CD4-positive, alpha-beta T cell treated with Interleukin-12 subunit alpha and Interleukin-12 subunit beta, for 1 hour (primary cell): ENCODE results near the gene ZNF805.
"Not testable (repeated sequence)": the region's sequence is repeated elsewhere in the genome, so short reads cannot be mapped to it uniquely, and the experiment has no call there.

ENCODE experiments used
- DNase-seq: peaks from one replicate; pipeline ENCODE4 v3.0.0-alpha.2; 2020

ZNF805 gene

DNA sequence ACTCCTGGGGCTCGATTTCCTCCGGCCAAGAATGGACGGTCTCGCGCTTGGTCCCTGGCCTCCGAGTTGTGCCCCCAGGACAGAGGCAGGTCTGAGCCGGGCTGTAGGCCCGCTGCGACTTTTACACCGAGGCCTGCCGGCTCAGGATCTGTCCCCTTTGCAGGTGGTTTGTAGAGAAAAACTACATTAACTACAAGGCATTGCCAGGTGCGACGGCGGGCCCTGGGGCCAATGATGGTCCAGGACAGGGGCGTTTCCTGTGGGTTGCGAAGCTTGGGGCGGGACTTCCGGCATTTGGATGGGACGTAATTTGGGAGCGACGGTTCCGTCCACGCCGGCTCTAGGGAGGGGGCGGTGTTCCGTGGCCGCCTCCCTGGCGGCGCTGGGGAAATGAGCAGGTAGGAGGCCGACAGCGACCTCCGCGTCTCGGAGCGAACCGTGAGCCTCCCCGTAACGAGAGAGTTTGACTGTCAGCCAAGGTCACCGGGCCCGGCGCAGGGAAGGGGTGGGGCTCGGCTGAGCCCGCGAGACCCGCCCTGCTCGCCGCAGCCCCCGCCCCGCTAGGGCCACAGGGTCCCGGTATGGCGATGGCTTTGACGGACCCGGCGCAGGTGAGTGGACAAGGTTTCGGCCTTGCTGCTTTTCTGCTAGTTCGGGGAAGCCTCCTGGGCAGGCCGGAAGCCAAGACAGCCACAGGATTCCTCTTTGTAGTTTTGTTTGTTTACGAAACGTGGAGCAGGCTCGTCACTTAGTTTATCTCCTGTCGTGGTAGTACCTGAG, at the start of gene ZNF805:
Gene ZNF805, plus strand, starts transcription at position 322 of the 780 bp plus-strand sequence. Its CDS starts 260 bp downstream, at position 582.
- peak; percentile 97 for DNase-seq

GRCh38 chr19:57191141-57192076, 49.0 kb upstream of the ZNF805 start, which contains the start of gene ZNF264:
Gene ZNF264, plus strand, starts transcription at chr19:57191500. Its CDS starts 414 bp downstream, at chr19:57191914.
- peak; percentile 89 for DNase-seq

GRCh38 chr19:57192077-57192420, 48.4 kb upstream of the ZNF805 start:
- no peak for DNase-seq

- DNase-seq, result no peak
Measured at GRCh38 chr19:57192993-57193392, 47.4 kb upstream of the ZNF805 start.

GRCh38 chr19:57197874-57198273, 42.6 kb upstream of the ZNF805 start:
- DNase-seq, result not testable (repeated sequence)

- DNase-seq, result no peak
Measured at GRCh38 chr19:57202160-57202559, 38.3 kb upstream of the ZNF805 start.

- no peak for DNase-seq
Measured at GRCh38 chr19:57210381-57210780, 30.1 kb upstream of the ZNF805 start.

DNA sequence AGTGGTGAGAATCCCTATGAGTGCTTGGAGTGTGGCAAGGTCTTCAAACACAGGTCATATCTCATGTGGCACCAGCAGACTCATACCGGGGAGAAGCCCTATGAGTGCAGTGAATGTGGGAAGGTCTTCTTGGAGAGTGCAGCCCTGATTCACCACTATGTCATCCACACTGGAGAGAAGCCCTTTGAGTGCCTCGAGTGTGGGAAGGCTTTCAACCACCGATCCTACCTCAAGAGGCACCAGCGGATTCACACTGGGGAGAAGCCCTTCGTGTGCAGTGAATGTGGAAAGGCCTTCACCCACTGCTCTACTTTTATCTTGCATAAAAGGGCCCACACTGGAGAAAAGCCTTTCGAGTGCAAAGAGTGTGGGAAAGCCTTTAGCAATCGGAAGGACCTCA, 28.3 kb upstream of the ZNF805 start:
- DNase-seq, result no peak

DNA sequence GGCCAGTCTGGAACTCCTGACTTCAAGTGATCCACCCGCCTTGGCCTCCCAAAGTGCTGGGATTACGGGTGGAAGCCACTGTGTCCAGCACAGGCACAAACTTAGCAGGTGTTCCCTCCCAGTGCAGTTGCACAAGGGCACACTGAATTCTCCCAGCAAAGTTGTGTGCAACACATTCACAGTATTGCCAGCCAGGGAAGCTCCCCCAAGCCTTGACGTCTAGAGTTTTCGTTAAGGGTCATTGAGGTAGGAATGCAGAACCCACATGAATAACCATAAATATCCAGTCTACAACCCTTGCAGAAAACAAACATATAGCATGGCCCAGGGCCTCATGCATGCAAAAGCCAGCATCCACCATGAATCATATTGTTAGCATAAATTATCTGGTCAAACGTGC, 12.9 kb upstream of the ZNF805 start:
- no peak for DNase-seq

DNA sequence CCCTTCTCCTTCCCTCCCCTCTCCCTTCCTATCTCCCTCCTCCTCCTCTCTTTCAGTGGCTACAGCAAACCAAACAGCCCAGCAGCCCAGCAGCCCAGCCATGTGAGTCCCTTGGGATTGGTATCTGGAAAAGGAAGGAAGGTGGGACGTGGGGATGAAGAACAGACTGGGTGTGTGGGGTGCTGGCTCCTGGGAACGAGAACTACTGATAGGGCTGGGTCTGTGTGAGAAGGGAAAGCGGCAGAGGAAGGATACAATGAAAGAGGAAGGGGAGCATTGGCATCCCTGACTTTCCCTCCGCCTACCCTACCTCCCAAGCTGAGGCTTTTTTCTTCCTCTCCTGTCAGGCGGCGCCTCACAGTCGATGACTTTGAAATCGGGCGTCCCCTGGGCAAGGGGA, 8.7 kb upstream of the ZNF805 start:
- DNase-seq, result no peak

DNA sequence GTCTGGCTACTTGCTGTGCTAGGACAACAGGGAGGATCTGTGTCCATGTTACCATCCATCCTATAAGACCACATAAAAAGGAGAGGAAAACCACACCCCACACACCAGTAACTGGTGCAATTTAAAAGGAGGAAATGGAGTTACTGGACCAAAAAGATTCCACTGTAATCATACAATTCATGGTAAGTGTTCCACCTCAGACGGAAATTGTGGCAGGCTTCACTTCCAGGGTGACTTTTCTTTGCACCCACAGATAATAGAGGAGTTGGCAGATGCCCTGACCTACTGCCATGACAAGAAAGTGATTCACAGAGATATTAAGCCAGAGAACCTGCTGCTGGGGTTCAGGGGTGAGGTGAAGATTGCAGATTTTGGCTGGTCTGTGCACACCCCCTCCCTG, 7.2 kb upstream of the ZNF805 start:
- DNase-seq, result no peak

GRCh38 chr19:57239982-57240310, 486 bp upstream of the ZNF805 start:
- DNase-seq, result no peak

DNA sequence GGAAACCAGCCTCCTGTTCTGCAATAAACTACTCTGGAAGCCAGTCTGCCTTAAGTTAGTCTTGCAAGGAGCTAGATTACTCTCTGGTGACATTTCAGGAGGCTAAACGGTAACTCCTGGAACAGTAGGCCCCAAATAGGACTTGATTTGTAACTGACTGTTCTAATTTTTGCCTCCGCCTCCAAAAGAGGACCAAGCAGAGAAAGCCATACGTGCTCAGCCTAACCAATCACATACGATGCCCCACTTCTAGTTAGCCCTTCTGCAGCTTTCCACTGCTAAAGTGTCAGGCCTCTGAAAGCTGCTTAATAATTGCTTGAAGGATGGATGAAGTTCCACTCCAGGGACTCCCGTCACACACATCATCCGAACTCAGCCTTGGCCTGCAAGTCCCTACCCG, 744 bp downstream of the ZNF805 start:
- DNase-seq, result no peak

DNA sequence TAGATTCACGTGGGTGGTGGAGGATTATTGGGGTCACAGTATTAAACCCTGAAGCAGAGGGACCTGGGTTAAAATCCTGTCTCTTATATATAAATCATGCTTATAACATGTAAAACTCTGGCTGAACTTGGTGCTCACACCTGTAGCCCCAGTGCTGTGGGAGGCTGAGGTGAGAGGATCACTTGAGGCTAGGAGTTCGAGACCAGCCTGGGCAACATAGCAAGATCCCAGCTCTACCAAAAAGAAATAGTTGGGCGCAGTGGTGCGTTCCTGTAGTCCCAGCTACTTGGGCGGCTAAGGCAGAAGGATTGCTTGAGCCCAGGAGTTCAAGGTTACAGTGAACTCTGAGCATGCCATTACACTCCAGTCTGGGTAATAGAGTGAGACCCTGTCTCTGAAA, 2.4 kb downstream of the ZNF805 start:
- no peak for DNase-seq

- DNase-seq, result no peak
Measured at GRCh38 chr19:57244513-57244912, 4.1 kb downstream of the ZNF805 start.

- no peak for DNase-seq
Measured at GRCh38 chr19:57245066-57245465, 4.6 kb downstream of the ZNF805 start.

GRCh38 chr19:57245959-57246358, 5.5 kb downstream of the ZNF805 start:
- DNase-seq, result no peak

- no peak for DNase-seq
Measured at GRCh38 chr19:57248646-57249045, 8.2 kb downstream of the ZNF805 start.

- DNase-seq, result no peak
Measured at GRCh38 chr19:57249329-57249728, 8.9 kb downstream of the ZNF805 start.

- not testable (repeated sequence) for DNase-seq
Measured at GRCh38 chr19:57253767-57254166, 13.3 kb downstream of the ZNF805 start.

- DNase-seq, result no peak
Measured at GRCh38 chr19:57262044-57262443, 21.6 kb downstream of the ZNF805 start.

- DNase-seq, result no peak
Measured at GRCh38 chr19:57263244-57263741, 22.9 kb downstream of the ZNF805 start.

DNA sequence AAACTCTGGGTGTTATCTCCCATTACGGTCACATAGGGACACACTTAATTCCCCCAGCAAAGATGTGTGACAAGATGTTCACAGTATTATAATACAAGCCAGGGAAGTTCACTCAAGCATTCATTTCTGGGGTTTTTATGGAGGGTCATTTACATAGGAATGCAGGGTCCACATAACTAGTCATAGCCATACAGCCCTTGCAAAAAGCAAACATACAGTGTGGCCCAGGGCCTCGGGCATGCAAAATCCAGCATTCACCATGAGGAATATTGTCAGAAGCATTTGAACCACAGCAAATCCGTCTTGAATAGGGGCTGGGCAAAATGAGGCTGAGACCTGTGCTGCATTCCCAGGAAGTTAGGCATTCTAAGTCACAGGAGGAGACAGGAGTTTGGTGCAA, 26.9 kb downstream of the ZNF805 start:
- DNase-seq, result no peak
